Measurements from ENCODE around the gene GPX4. TPM values are rescaled to one million over a fixed set of nuclear protein-coding genes. Genes with fewer than 3 reads are reported as not detected.

The GPX4 gene
- total and polyA plus RNA-seq, 10 of the 15 experiments (the other 5 are each of a cell fraction or from before 2014, with no cell fraction given) = 33.3 to 749 (median 297) TPM

GRCh38 chr19:1082165-1082927 is 21.4 kb upstream of the GPX4 start:
- peaks cover 14 to 63% of the 10 kb centered on the region in 2 experiments; a peak in 3 of 4 replicates for H3K36me3 ChIP-seq (ENCODE audit: control insufficient read depth in 2 of 2, insufficient read depth in 2 of 2, low read length in 1 of 2)
- ChIA-PET RAD21 (ENCODE audit: unreplicated experiment) (interaction anchor here (0.9 kb wide), 1 partner anchor 15 kb away, joined by 3 read pairs; the partner anchor contains the start of gene ARHGAP45), SMC1A (ENCODE audit: uncharacterized antibody, unreplicated experiment) (interaction anchor here (1.2 kb wide), 2 partner anchors 14 to 21 kb away, joined by 3 to 5 read pairs; no protein-coding TSS in a partner anchor), CTCF (interaction anchor here (1.6 kb wide), 1 partner anchor 11 kb away, joined by 4 read pairs; no protein-coding TSS in a partner anchor), POLR2A (interaction anchor here (0.5 to 1.9 kb wide), 6 partner anchors 12 to 90 kb away, joined by 3 to 9 read pairs (median 4); partner anchors contain the start of genes CNN2 and POLR2E)
- no peak overlapping the region for H3K4me3 ChIP-seq
- DNase-seq (ENCODE audit: low read depth, low spot score) (no peak), ATAC-seq (peak; percentile 85), FAIRE-seq (peak; percentile 65)
- no TSS peak for BruUV-seq (replicated peaks)
- intact Hi-C loops (cut with micrococcal nuclease; ENCODE audit: unreplicated experiment) = no loop called here
- H3K4me2 ChIP-seq (ENCODE audit: control insufficient read depth, insufficient read depth) = no peak overlapping the region
- no peaks in the 10 kb centered on the region for H3K9me3 ChIP-seq (replicated peaks; ENCODE audit: control insufficient read depth, insufficient read depth, low read length)
- no peaks in the 10 kb centered on the region; the same call in 1 of the 2 replicates for H4K20me1 ChIP-seq (ENCODE audit: control insufficient read depth, insufficient read depth)
- H3K4me1 ChIP-seq (ENCODE audit: control insufficient read depth, insufficient read depth, low read length) = peaks cover 17% of the 10 kb centered on the region
- no peak overlapping the region for H3K27ac ChIP-seq (ENCODE audit: control insufficient read depth, insufficient read depth)
- WGBS (ENCODE audit: insufficient coverage, insufficient replicate concordance, low lambda C conversion rate, missing lambda C conversion rate) = 51% methylated on average over 24 of the region's 51 CpGs
- peaks cover 4% of the 10 kb centered on the region for H3K79me2 ChIP-seq (ENCODE audit: control insufficient read depth, insufficient read depth, low read length)
- no peak overlapping the region for H3K9ac ChIP-seq (ENCODE audit: control insufficient read depth, insufficient read depth, low read length)
- H3K27me3 ChIP-seq (replicated peaks in 1 of 2; ENCODE audit: control insufficient read depth in 2 of 2, insufficient read depth in 2 of 2, low read length in 1 of 2) = no peaks in the 10 kb centered on the region
- in situ Hi-C loops (cut with MboI) = no loop called here
- no peak overlapping the region for H2AFZ ChIP-seq (ENCODE audit: control insufficient read depth, low read depth, low read length)
- TF ChIP-seq, protein P1, sequence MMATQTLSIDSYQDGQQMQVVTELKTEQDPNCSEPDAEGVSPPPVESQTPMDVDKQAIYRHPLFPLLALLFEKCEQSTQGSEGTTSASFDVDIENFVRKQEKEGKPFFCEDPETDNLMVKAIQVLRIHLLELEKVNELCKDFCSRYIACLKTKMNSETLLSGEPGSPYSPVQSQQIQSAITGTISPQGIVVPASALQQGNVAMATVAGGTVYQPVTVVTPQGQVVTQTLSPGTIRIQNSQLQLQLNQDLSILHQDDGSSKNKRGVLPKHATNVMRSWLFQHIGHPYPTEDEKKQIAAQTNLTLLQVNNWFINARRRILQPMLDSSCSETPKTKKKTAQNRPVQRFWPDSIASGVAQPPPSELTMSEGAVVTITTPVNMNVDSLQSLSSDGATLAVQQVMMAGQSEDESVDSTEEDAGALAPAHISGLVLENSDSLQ (IDR thresholded peaks at IDR 0.05) = no peak
- TF ChIP-seq, protein P2, sequence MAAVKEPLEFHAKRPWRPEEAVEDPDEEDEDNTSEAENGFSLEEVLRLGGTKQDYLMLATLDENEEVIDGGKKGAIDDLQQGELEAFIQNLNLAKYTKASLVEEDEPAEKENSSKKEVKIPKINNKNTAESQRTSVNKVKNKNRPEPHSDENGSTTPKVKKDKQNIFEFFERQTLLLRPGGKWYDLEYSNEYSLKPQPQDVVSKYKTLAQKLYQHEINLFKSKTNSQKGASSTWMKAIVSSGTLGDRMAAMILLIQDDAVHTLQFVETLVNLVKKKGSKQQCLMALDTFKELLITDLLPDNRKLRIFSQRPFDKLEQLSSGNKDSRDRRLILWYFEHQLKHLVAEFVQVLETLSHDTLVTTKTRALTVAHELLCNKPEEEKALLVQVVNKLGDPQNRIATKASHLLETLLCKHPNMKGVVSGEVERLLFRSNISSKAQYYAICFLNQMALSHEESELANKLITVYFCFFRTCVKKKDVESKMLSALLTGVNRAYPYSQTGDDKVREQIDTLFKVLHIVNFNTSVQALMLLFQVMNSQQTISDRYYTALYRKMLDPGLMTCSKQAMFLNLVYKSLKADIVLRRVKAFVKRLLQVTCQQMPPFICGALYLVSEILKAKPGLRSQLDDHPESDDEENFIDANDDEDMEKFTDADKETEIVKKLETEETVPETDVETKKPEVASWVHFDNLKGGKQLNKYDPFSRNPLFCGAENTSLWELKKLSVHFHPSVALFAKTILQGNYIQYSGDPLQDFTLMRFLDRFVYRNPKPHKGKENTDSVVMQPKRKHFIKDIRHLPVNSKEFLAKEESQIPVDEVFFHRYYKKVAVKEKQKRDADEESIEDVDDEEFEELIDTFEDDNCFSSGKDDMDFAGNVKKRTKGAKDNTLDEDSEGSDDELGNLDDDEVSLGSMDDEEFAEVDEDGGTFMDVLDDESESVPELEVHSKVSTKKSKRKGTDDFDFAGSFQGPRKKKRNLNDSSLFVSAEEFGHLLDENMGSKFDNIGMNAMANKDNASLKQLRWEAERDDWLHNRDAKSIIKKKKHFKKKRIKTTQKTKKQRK (IDR thresholded peaks at IDR 0.05; ENCODE audit: low read depth, low read length) = no peak
- TF ChIP-seq ZNF384 (IDR thresholded peaks at IDR 0.05; ENCODE audit: borderline replicate concordance, low read depth, low read length) (no peak), KAT2A (conservative IDR thresholded peaks at IDR 0.05; ENCODE audit: control insufficient read depth, low read depth, low read length) (no peak), BACH1 (IDR thresholded peaks at IDR 0.05; ENCODE audit: borderline replicate concordance) (no peak), HDGF (IDR thresholded peaks at IDR 0.05) (peak; percentile 93), EGR1 (IDR thresholded peaks at IDR 0.05; ENCODE audit: borderline replicate concordance in 1 of 2, low read depth in 2 of 2, low read length in 2 of 2) (peak in 1 of 2 experiments; percentile 81; a peak in 2 of 3 replicates), PAX8 (IDR thresholded peaks at IDR 0.05) (no peak), POLR2AphosphoS5 (IDR thresholded peaks at IDR 0.05; ENCODE audit: low read length) (no peak), RELA (IDR thresholded peaks at IDR 0.05; ENCODE audit: borderline replicate concordance, partially characterized antibody) (no peak), PAX5 (IDR thresholded peaks at IDR 0.05; ENCODE audit: borderline replicate concordance, low read depth, low read length) (no peak; the same call in 1 of the 2 replicates), ZZZ3 (IDR thresholded peaks at IDR 0.05; ENCODE audit: control insufficient read depth, insufficient read length, low read depth) (no peak), MYC (IDR thresholded peaks at IDR 0.05; ENCODE audit: insufficient read depth, insufficient read length, insufficient replicate concordance, low read length, severe bottlenecking) (no peak), IKZF1 (conservative IDR thresholded peaks at IDR 0.05) (no peak), NFXL1 (IDR thresholded peaks at IDR 0.05; ENCODE audit: borderline replicate concordance) (no peak), CBFB (IDR thresholded peaks at IDR 0.05; ENCODE audit: low read depth) (no peak)
- TF ChIP-seq, protein P3, sequence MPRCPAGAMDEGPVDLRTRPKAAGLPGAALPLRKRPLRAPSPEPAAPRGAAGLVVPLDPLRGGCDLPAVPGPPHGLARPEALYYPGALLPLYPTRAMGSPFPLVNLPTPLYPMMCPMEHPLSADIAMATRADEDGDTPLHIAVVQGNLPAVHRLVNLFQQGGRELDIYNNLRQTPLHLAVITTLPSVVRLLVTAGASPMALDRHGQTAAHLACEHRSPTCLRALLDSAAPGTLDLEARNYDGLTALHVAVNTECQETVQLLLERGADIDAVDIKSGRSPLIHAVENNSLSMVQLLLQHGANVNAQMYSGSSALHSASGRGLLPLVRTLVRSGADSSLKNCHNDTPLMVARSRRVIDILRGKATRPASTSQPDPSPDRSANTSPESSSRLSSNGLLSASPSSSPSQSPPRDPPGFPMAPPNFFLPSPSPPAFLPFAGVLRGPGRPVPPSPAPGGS (IDR thresholded peaks at IDR 0.05; ENCODE audit: borderline replicate concordance, insufficient read depth, low read depth, low read length, poor library complexity, severe bottlenecking) = no peak
